ENCODE measurements around the gene KLHL2.
A peak's percentile ranks its signal among the peaks of the same experiment; 100 is the strongest.
"Not testable (repeated sequence)": the region's sequence is repeated elsewhere in the genome, so short reads cannot be mapped to it uniquely, and the experiment has no call there.

The KLHL2 gene

GRCh38 chr4:165269931-165270330 is 62.6 kb downstream of the KLHL2 start:
- DNase-seq (ENCODE audit: low read depth); H3K36me3 ChIP-seq (ENCODE audit: control insufficient read depth, insufficient read depth, low read length, severe bottlenecking); H3K27me3 ChIP-seq (replicated peaks; ENCODE audit: control insufficient read depth, insufficient read depth, low read length); H3K9me3 ChIP-seq (ENCODE audit: control insufficient read depth, low read length); H3K9ac ChIP-seq (ENCODE audit: low read length); H3K4me3 ChIP-seq (ENCODE audit: low read length); H3K4me1 ChIP-seq (ENCODE audit: control insufficient read depth, insufficient read depth, low read length): not testable (repeated sequence)

- H3K27me3 ChIP-seq (replicated peaks; ENCODE audit: control insufficient read depth, insufficient read depth, low read length); H3K9ac ChIP-seq (ENCODE audit: low read length); H3K9me3 ChIP-seq (ENCODE audit: control insufficient read depth, low read length); H3K4me3 ChIP-seq (ENCODE audit: low read length); H3K4me1 ChIP-seq (ENCODE audit: control insufficient read depth, insufficient read depth, low read length); DNase-seq (ENCODE audit: low read depth); H3K36me3 ChIP-seq (ENCODE audit: control insufficient read depth, insufficient read depth, low read length, severe bottlenecking): not testable (repeated sequence)
Observed at GRCh38 chr4:165273443-165273842, 66.1 kb downstream of the KLHL2 start.

GRCh38 chr4:165275357-165275756 is 68.0 kb downstream of the KLHL2 start:
- H3K36me3 ChIP-seq (ENCODE audit: control insufficient read depth, insufficient read depth, low read length, severe bottlenecking); H3K9me3 ChIP-seq (ENCODE audit: control insufficient read depth, low read length); H3K9ac ChIP-seq (ENCODE audit: low read length); H3K27me3 ChIP-seq (replicated peaks; ENCODE audit: control insufficient read depth, insufficient read depth, low read length); H3K4me1 ChIP-seq (ENCODE audit: control insufficient read depth, insufficient read depth, low read length); DNase-seq (ENCODE audit: low read depth); H3K4me3 ChIP-seq (ENCODE audit: low read length): not testable (repeated sequence)

GRCh38 chr4:165279531-165279930 is 72.2 kb downstream of the KLHL2 start:
- DNase-seq (ENCODE audit: low read depth); H3K27me3 ChIP-seq (replicated peaks; ENCODE audit: control insufficient read depth, insufficient read depth, low read length); H3K4me3 ChIP-seq (ENCODE audit: low read length); H3K4me1 ChIP-seq (ENCODE audit: control insufficient read depth, insufficient read depth, low read length); H3K36me3 ChIP-seq (ENCODE audit: control insufficient read depth, insufficient read depth, low read length, severe bottlenecking); H3K9me3 ChIP-seq (ENCODE audit: control insufficient read depth, low read length); H3K9ac ChIP-seq (ENCODE audit: low read length): not testable (repeated sequence)

- DNase-seq (ENCODE audit: low read depth); H3K9ac ChIP-seq (ENCODE audit: low read length); H3K36me3 ChIP-seq (ENCODE audit: control insufficient read depth, insufficient read depth, low read length, severe bottlenecking); H3K9me3 ChIP-seq (ENCODE audit: control insufficient read depth, low read length); H3K27me3 ChIP-seq (replicated peaks; ENCODE audit: control insufficient read depth, insufficient read depth, low read length); H3K4me3 ChIP-seq (ENCODE audit: low read length): not testable (repeated sequence)
- H3K4me1 ChIP-seq (ENCODE audit: control insufficient read depth, insufficient read depth, low read length) = peaks cover 14% of the 10 kb centered on the region
Observed at GRCh38 chr4:165284697-165285096, 77.3 kb downstream of the KLHL2 start.

GRCh38 chr4:165286619-165287340 is 79.4 kb downstream of the KLHL2 start:
- not testable (repeated sequence) for H3K9me3 ChIP-seq (ENCODE audit: control insufficient read depth, low read length); H3K36me3 ChIP-seq (ENCODE audit: control insufficient read depth, insufficient read depth, low read length, severe bottlenecking); H3K27me3 ChIP-seq (replicated peaks; ENCODE audit: control insufficient read depth, insufficient read depth, low read length)

GRCh38 chr4:165288226-165288625 is 80.9 kb downstream of the KLHL2 start:
- no peak for DNase-seq (ENCODE audit: low read depth)
- Histone ChIP-seq H3K27me3 (replicated peaks; ENCODE audit: control insufficient read depth, insufficient read depth, low read length) (no peaks in the 10 kb centered on the region), H3K9me3 (ENCODE audit: control insufficient read depth, low read length) (no peaks in the 10 kb centered on the region), H3K4me3 (ENCODE audit: low read length) (no peak overlapping the region), H3K4me1 (ENCODE audit: control insufficient read depth, insufficient read depth, low read length) (peaks cover 14% of the 10 kb centered on the region), H3K36me3 (ENCODE audit: control insufficient read depth, insufficient read depth, low read length, severe bottlenecking) (no peaks in the 10 kb centered on the region), H3K9ac (ENCODE audit: low read length) (no peak overlapping the region)

More at GRCh38 chr4:165286619-165287340, 79.4 kb downstream of the KLHL2 start:
- not testable (repeated sequence) for DNase-seq (ENCODE audit: low read depth); H3K4me3 ChIP-seq (ENCODE audit: low read length); H3K9ac ChIP-seq (ENCODE audit: low read length)
- H3K4me1 ChIP-seq (ENCODE audit: control insufficient read depth, insufficient read depth, low read length) = peaks cover 14% of the 10 kb centered on the region

- Histone ChIP-seq H3K27me3 (replicated peaks; ENCODE audit: control insufficient read depth, insufficient read depth, low read length) (no peaks in the 10 kb centered on the region), H3K4me1 (ENCODE audit: control insufficient read depth, insufficient read depth, low read length) (peaks cover 14% of the 10 kb centered on the region), H3K9ac (ENCODE audit: low read length) (no peak overlapping the region), H3K4me3 (ENCODE audit: low read length) (no peak overlapping the region), H3K9me3 (ENCODE audit: control insufficient read depth, low read length) (no peaks in the 10 kb centered on the region), H3K36me3 (ENCODE audit: control insufficient read depth, insufficient read depth, low read length, severe bottlenecking) (no peaks in the 10 kb centered on the region)
- peak; percentile 65 for DNase-seq (ENCODE audit: low read depth)
Observed at GRCh38 chr4:165288639-165289422, 81.5 kb downstream of the KLHL2 start.

- H3K9ac ChIP-seq (ENCODE audit: low read length) = no peak overlapping the region
- no peaks in the 10 kb centered on the region for H3K27me3 ChIP-seq (replicated peaks; ENCODE audit: control insufficient read depth, insufficient read depth, low read length)
- no peaks in the 10 kb centered on the region for H3K9me3 ChIP-seq (ENCODE audit: control insufficient read depth, low read length)
- no peak for DNase-seq (ENCODE audit: low read depth)
- peaks cover 20% of the 10 kb centered on the region for H3K4me1 ChIP-seq (ENCODE audit: control insufficient read depth, insufficient read depth, low read length)
- H3K4me3 ChIP-seq (ENCODE audit: low read length) = no peak overlapping the region
- H3K36me3 ChIP-seq (ENCODE audit: control insufficient read depth, insufficient read depth, low read length, severe bottlenecking) = no peaks in the 10 kb centered on the region
Observed at GRCh38 chr4:165289423-165289785, 82.0 kb downstream of the KLHL2 start.

GRCh38 chr4:165293061-165293460 is 85.7 kb downstream of the KLHL2 start:
- no peak overlapping the region for H3K4me3 ChIP-seq (ENCODE audit: low read length)
- DNase-seq (ENCODE audit: low read depth) = no peak

GRCh38 chr4:165293927-165294649 is 86.7 kb downstream of the KLHL2 start:
- Histone ChIP-seq H3K9me3 (ENCODE audit: control insufficient read depth, low read length) (no peaks in the 10 kb centered on the region), H3K27me3 (replicated peaks; ENCODE audit: control insufficient read depth, insufficient read depth, low read length) (no peaks in the 10 kb centered on the region), H3K9ac (ENCODE audit: low read length) (no peak overlapping the region), H3K36me3 (ENCODE audit: control insufficient read depth, insufficient read depth, low read length, severe bottlenecking) (peaks cover 10% of the 10 kb centered on the region), H3K4me1 (ENCODE audit: control insufficient read depth, insufficient read depth, low read length) (peaks cover 12% of the 10 kb centered on the region), H3K4me3 (ENCODE audit: low read length) (no peak overlapping the region)
- DNase-seq (ENCODE audit: low read depth) = peak; percentile 30

More at GRCh38 chr4:165293061-165293460, 85.7 kb downstream of the KLHL2 start:
- no peaks in the 10 kb centered on the region for H3K9me3 ChIP-seq (ENCODE audit: control insufficient read depth, low read length)
- H3K9ac ChIP-seq (ENCODE audit: low read length) = no peak overlapping the region
- peaks cover 8% of the 10 kb centered on the region for H3K36me3 ChIP-seq (ENCODE audit: control insufficient read depth, insufficient read depth, low read length, severe bottlenecking)
- peaks cover 22% of the 10 kb centered on the region for H3K4me1 ChIP-seq (ENCODE audit: control insufficient read depth, insufficient read depth, low read length)
- H3K27me3 ChIP-seq (replicated peaks; ENCODE audit: control insufficient read depth, insufficient read depth, low read length) = no peaks in the 10 kb centered on the region

Measured in adipocyte (in vitro differentiated cells).